Skeletal muscle tissue (tissue), 4 donors: Measurements from ENCODE around the gene LIFR. TPM values are rescaled to one million over a fixed set of nuclear protein-coding genes. Genes with fewer than 3 reads are reported as not detected.
"Not testable (repeated sequence)": the region's sequence is repeated elsewhere in the genome, so short reads cannot be mapped to it uniquely, and the experiment has no call there.

Experiments
- H3K27ac ChIP-seq: one replicate; pipeline ENCODE4 v1.7.0; 2013; ENCODE audit warnings: mild to moderate bottlenecking, low read depth, low read length, inconsistent platforms
- H3K27me3 ChIP-seq, 3 donors: one replicate each; pipeline ENCODE4 v1.7.0; 2013; ENCODE audit warnings: low read length in 3 of 3; ENCODE audit not compliant: control insufficient read depth in 3 of 3, insufficient read depth in 3 of 3
- H3K36me3 ChIP-seq, 3 donors: one replicate each; pipeline ENCODE4 v1.7.0; 2013; ENCODE audit warnings: low read length in 3 of 3; ENCODE audit not compliant: control insufficient read depth in 3 of 3, insufficient read depth in 3 of 3
- H3K4me1 ChIP-seq, 3 donors: one replicate each; pipeline ENCODE4 v1.7.0; 2013; ENCODE audit warnings: low read length in 3 of 3, mild to moderate bottlenecking in 3 of 3; ENCODE audit not compliant: control insufficient read depth in 3 of 3, insufficient read depth in 3 of 3
- H3K4me3 ChIP-seq, 3 donors: one replicate each; pipeline ENCODE4 v1.7.0; 2013; ENCODE audit warnings: low read length in 3 of 3
- H3K9ac ChIP-seq, 3 donors: one replicate each; pipeline ENCODE4 v1.7.0; 2013; ENCODE audit warnings: low read length in 3 of 3, mild to moderate bottlenecking in 3 of 3, moderate library complexity in 2 of 3, low read depth in 1 of 3
- H3K9me3 ChIP-seq, 3 donors: one replicate each; pipeline ENCODE4 v1.7.0; 2013; ENCODE audit warnings: low read length in 3 of 3; ENCODE audit not compliant: control insufficient read depth in 3 of 3
- total RNA-seq: library from RNA; depleted of rRNA; stranded (reverse); fragments of >200 nt; gene quantifications from one replicate; pipeline ENCODE4 v1.2.3, GENCODE V29; 2014
- donor health status: Osteomylitis.

The LIFR gene
- total RNA-seq, 1 donor from 2014 or later, result 101 TPM

- no peaks in the 10 kb centered on the region for H3K36me3 ChIP-seq
- H3K27me3 ChIP-seq, result no peaks in the 10 kb centered on the region
- peaks cover 2 to 4% (median 2%) of the 10 kb centered on the region in 3 donors for H3K4me1 ChIP-seq
- H3K4me3 ChIP-seq, result no peak overlapping the region
- H3K9ac ChIP-seq, result no peak overlapping the region
- H3K9me3 ChIP-seq, result no peaks in the 10 kb centered on the region
- no peak overlapping the region for H3K27ac ChIP-seq
Observed at GRCh38 chr5:38582293-38582974, 26.0 kb upstream of the LIFR start.

- Histone ChIP-seq H3K9ac (no peak overlapping the region), H3K4me3 (no peak overlapping the region), H3K27me3 (no peaks in the 10 kb centered on the region), H3K4me1 (peaks cover 5 to 13% (median 10%) of the 10 kb centered on the region in 3 donors), H3K27ac (no peak overlapping the region), H3K9me3 (no peaks in the 10 kb centered on the region), H3K36me3 (no peaks in the 10 kb centered on the region)
Observed at GRCh38 chr5:38581597-38581996, 25.2 kb upstream of the LIFR start.

GRCh38 chr5:38579105-38579504 is 22.7 kb upstream of the LIFR start:
- Histone ChIP-seq H3K27ac (no peak overlapping the region), H3K9ac (no peak overlapping the region), H3K4me3 (no peak overlapping the region), H3K4me1 (peaks cover 9 to 18% (median 14%) of the 10 kb centered on the region in 3 donors), H3K36me3 (no peaks in the 10 kb centered on the region), H3K9me3 (no peaks in the 10 kb centered on the region), H3K27me3 (no peaks in the 10 kb centered on the region)

GRCh38 chr5:38576961-38577684 is 20.7 kb upstream of the LIFR start:
- Histone ChIP-seq H3K36me3 (no peaks in the 10 kb centered on the region), H3K4me1 (peaks cover 9 to 18% (median 14%) of the 10 kb centered on the region in 3 donors), H3K9ac (no peak overlapping the region), H3K9me3 (no peaks in the 10 kb centered on the region), H3K27ac (peak overlapping the region; percentile 3), H3K27me3 (no peaks in the 10 kb centered on the region), H3K4me3 (no peak overlapping the region)

GRCh38 chr5:38576442-38576841 is 20.0 kb upstream of the LIFR start:
- Histone ChIP-seq H3K36me3 (no peaks in the 10 kb centered on the region), H3K9ac (no peak overlapping the region), H3K27me3 (no peaks in the 10 kb centered on the region), H3K27ac (peak overlapping the region; percentile 3), H3K4me3 (no peak overlapping the region), H3K9me3 (no peaks in the 10 kb centered on the region), H3K4me1 (peaks cover 9 to 18% (median 14%) of the 10 kb centered on the region in 3 donors)

GRCh38 chr5:38575476-38575875 is 19.0 kb upstream of the LIFR start:
- Histone ChIP-seq H3K4me3 (no peak overlapping the region), H3K9ac (no peak overlapping the region), H3K36me3 (no peaks in the 10 kb centered on the region), H3K27me3 (no peaks in the 10 kb centered on the region), H3K9me3 (no peaks in the 10 kb centered on the region), H3K27ac (no peak overlapping the region), H3K4me1 (peaks cover 9 to 18% (median 14%) of the 10 kb centered on the region in 3 donors)

GRCh38 chr5:38574009-38574408 is 17.6 kb upstream of the LIFR start:
- Histone ChIP-seq H3K27ac (no peak overlapping the region), H3K9ac (no peak overlapping the region), H3K4me3 (no peak overlapping the region), H3K36me3 (no peaks in the 10 kb centered on the region), H3K27me3 (no peaks in the 10 kb centered on the region), H3K9me3 (no peaks in the 10 kb centered on the region), H3K4me1 (peaks cover 9 to 18% (median 14%) of the 10 kb centered on the region in 3 donors)

- no peaks in the 10 kb centered on the region for H3K27me3 ChIP-seq
- no peaks in the 10 kb centered on the region for H3K9me3 ChIP-seq
- peaks cover 9 to 18% (median 14%) of the 10 kb centered on the region in 3 donors for H3K4me1 ChIP-seq
- H3K9ac ChIP-seq, result no peak overlapping the region
- no peak overlapping the region for H3K4me3 ChIP-seq
- H3K36me3 ChIP-seq, result no peaks in the 10 kb centered on the region
- no peak overlapping the region for H3K27ac ChIP-seq
Observed at GRCh38 chr5:38573521-38573920, 17.1 kb upstream of the LIFR start.

- Histone ChIP-seq H3K4me1 (no peaks in the 10 kb centered on the region), H3K9ac (no peak overlapping the region), H3K27me3 (no peaks in the 10 kb centered on the region), H3K4me3 (no peak overlapping the region), H3K36me3 (no peaks in the 10 kb centered on the region), H3K9me3 (no peaks in the 10 kb centered on the region), H3K27ac (no peak overlapping the region)
Observed at GRCh38 chr5:38569180-38569579, 12.7 kb upstream of the LIFR start.

- not testable (repeated sequence) for H3K9ac ChIP-seq, H3K36me3 ChIP-seq, H3K27me3 ChIP-seq, H3K4me3 ChIP-seq, H3K9me3 ChIP-seq, H3K4me1 ChIP-seq, H3K27ac ChIP-seq
Observed at GRCh38 chr5:38567306-38567705, 10.9 kb upstream of the LIFR start.
